IMR-90 (cell line): Measurements from ENCODE around the gene B4GALNT3. TPM values are rescaled to one million over a fixed set of nuclear protein-coding genes. Genes with fewer than 3 reads are reported as not detected.

Source experiments
- ATAC-seq: fragments of 200-7000 bp; cut with Tn5 transposase; 2 replicates; pipeline ENCODE4 v1.9.1; 2020; ENCODE audit warnings: low read depth, mild to moderate bottlenecking, moderate library complexity
- BruUV-seq: library from RNA; stranded (reverse); fragments of 400-500 nt; replicated peaks from 2 replicates; lab custom pipeline; 2021; lab: Mats Ljungman, UMichigan
- CTCF ChIA-PET: fragments of 300-600 bp; formaldehyde crosslinking; extraction: SDS; loops from one replicate; lab custom pipeline; 2021; ENCODE audit warnings: antibody characterized with exemption; lab: Yijun Ruan, JAX
- POLR2A ChIA-PET: fragments of 300-600 bp; sonication (Branson Sonifier 250); formaldehyde crosslinking; loops from one replicate; lab custom pipeline; 2022; ENCODE audit warnings: antibody characterized with exemption; ENCODE audit not compliant: unreplicated experiment; lab: Charles Lee
- DNase-seq: peaks from one replicate; pipeline ENCODE4 v3.0.0; 2013
- H2AFZ ChIP-seq: replicated peaks from 2 replicates; pipeline ENCODE3; 2013; ENCODE audit warnings: low read length, mild to moderate bottlenecking; ENCODE audit not compliant: poor library complexity
- H2AK5ac ChIP-seq: 2 replicates; pipeline ENCODE4 v1.6.1; 2013; ENCODE audit warnings: low read depth, low read length, inconsistent platforms
- H2AK9ac ChIP-seq: replicated peaks from 2 replicates; pipeline ENCODE3; 2013; ENCODE audit warnings: mild to moderate bottlenecking, low read depth, low read length, moderate library complexity; ENCODE audit not compliant: poor library complexity
- H2BK120ac ChIP-seq: 2 replicates; pipeline ENCODE4 v1.6.1; 2013; ENCODE audit warnings: low read depth, low read length, inconsistent platforms
- H2BK15ac ChIP-seq: 3 replicates; pipeline ENCODE4 v1.6.1; 2013; ENCODE audit warnings: low read depth, low read length, inconsistent platforms
- H2BK20ac ChIP-seq: 2 replicates; pipeline ENCODE4 v1.6.1; 2013; ENCODE audit warnings: low read depth, mild to moderate bottlenecking, inconsistent platforms, low read length, moderate library complexity
- H2BK5ac ChIP-seq: 2 replicates; pipeline ENCODE4 v1.6.1; 2013; ENCODE audit warnings: mild to moderate bottlenecking, low read depth, low read length, inconsistent platforms; ENCODE audit not compliant: poor library complexity, severe bottlenecking
- H3K14ac ChIP-seq: replicated peaks from 2 replicates; pipeline ENCODE4 v1.6.1; 2013; ENCODE audit warnings: low read depth, low read length, inconsistent platforms
- H3K18ac ChIP-seq: 2 replicates; pipeline ENCODE4 v1.6.1; 2013; ENCODE audit warnings: low read depth, low read length, control low read depth
- H3K23ac ChIP-seq: 2 replicates; pipeline ENCODE4 v1.6.1; 2013; ENCODE audit warnings: low read depth, low read length, inconsistent platforms
- H3K27ac ChIP-seq: 2 replicates; pipeline ENCODE4 v1.5.1; 2013; ENCODE audit warnings: mild to moderate bottlenecking, control low read depth, low read length; ENCODE audit not compliant: insufficient read depth
- H3K27me3 ChIP-seq: 2 replicates; pipeline ENCODE4 v1.6.1; 2013; ENCODE audit warnings: low read length; ENCODE audit not compliant: control insufficient read depth, insufficient read depth
- H3K36me3 ChIP-seq: 2 replicates; pipeline ENCODE4 v1.6.1; 2013; ENCODE audit warnings: low read length, mixed read lengths; ENCODE audit not compliant: control insufficient read depth, insufficient read depth
- H3K4ac ChIP-seq: 2 replicates; pipeline ENCODE4 v1.6.1; 2013; ENCODE audit warnings: low read depth, low read length, inconsistent platforms
- H3K4me1 ChIP-seq: 2 replicates; pipeline ENCODE4 v1.6.1; 2013; ENCODE audit warnings: low read length, mixed read lengths; ENCODE audit not compliant: control insufficient read depth, insufficient read depth
- H3K4me2 ChIP-seq: 2 replicates; pipeline ENCODE4 v1.6.1; 2013; ENCODE audit warnings: low read depth, mild to moderate bottlenecking, control low read depth, low read length, moderate library complexity
- H3K4me3 ChIP-seq: 2 replicates; pipeline ENCODE4 v1.5.1; 2013; ENCODE audit warnings: low read depth, mild to moderate bottlenecking, control low read depth, low read length, moderate library complexity; ENCODE audit not compliant: insufficient read depth
- H3K56ac ChIP-seq: 2 replicates; pipeline ENCODE4 v1.6.1; 2013; ENCODE audit warnings: low read length, inconsistent platforms; ENCODE audit not compliant: insufficient read depth; ENCODE audit errors: extremely low read depth
- H3K79me1 ChIP-seq, 2 experiments: 2 replicates each; pipeline ENCODE4 v1.6.1; 2013; ENCODE audit warnings: low read length in 2 of 2, inconsistent platforms in 1 of 2, low read depth in 1 of 2
- H3K9ac ChIP-seq: 2 replicates; pipeline ENCODE4 v1.6.1; 2013; ENCODE audit warnings: low read depth, low read length, control low read depth
- H3K9me1 ChIP-seq: 2 replicates; pipeline ENCODE4 v1.6.1; 2013; ENCODE audit warnings: low read length, inconsistent platforms; ENCODE audit not compliant: insufficient read depth
- H3K9me3 ChIP-seq: 2 replicates; pipeline ENCODE4 v1.6.1; 2013; ENCODE audit warnings: low read length; ENCODE audit not compliant: control insufficient read depth, insufficient read depth
- H4K20me1 ChIP-seq: 2 replicates; pipeline ENCODE4 v1.6.1; 2013; ENCODE audit warnings: low read length, inconsistent platforms; ENCODE audit not compliant: insufficient read depth
- H4K5ac ChIP-seq: 2 replicates; pipeline ENCODE4 v1.6.1; 2013; ENCODE audit warnings: mild to moderate bottlenecking, low read depth, low read length, control low read depth
- H4K8ac ChIP-seq, 2 experiments: 2 replicates each; pipeline ENCODE4 v1.6.1; 2013; ENCODE audit warnings: low read depth in 2 of 2, low read length in 2 of 2, control low read depth in 1 of 2, inconsistent platforms in 1 of 2
- H4K91ac ChIP-seq: 2 replicates; pipeline ENCODE4 v1.6.1; 2013; ENCODE audit warnings: low read depth, low read length, inconsistent platforms; ENCODE audit not compliant: insufficient read depth
- BHLHE40 ChIP-seq: fragments of 150-350 bp; IDR thresholded peaks from 2 replicates; pipeline ENCODE4 v1.6.1; 2016; ENCODE audit warnings: mild to moderate bottlenecking, low read depth, low read length
- CEBPB ChIP-seq: IDR thresholded peaks from 2 replicates; pipeline ENCODE4 v1.6.1; 2012; ENCODE audit warnings: low read depth, low read length, improper control_type of control experiment
- CHD1 ChIP-seq: IDR thresholded peaks from 2 replicates; pipeline ENCODE4 v1.6.1; 2012; ENCODE audit warnings: low read depth, low read length, improper control_type of control experiment
- CTCF ChIP-seq: conservative IDR thresholded peaks from 2 replicates; pipeline ENCODE4 v1.5.1; 2012; ENCODE audit warnings: mild to moderate bottlenecking, low read depth, low read length, improper control_type of control experiment
- ELK1 ChIP-seq: fragments of 150-350 bp; IDR thresholded peaks from 2 replicates; pipeline ENCODE4 v1.6.1; 2016; ENCODE audit warnings: low read depth, mild to moderate bottlenecking, low read length, moderate library complexity, borderline replicate concordance
- FOS ChIP-seq: fragments of 150-350 bp; IDR thresholded peaks from 2 replicates; pipeline ENCODE4 v1.6.1; 2016; ENCODE audit warnings: low read depth, low read length
- MAFK ChIP-seq: IDR thresholded peaks from 2 replicates; pipeline ENCODE4 v1.6.1; 2012; ENCODE audit warnings: low read depth, low read length, improper control_type of control experiment
- MAZ ChIP-seq: IDR thresholded peaks from 2 replicates; pipeline ENCODE4 v1.6.1; 2012; ENCODE audit warnings: low read depth, mild to moderate bottlenecking, low read length, improper control_type of control experiment, moderate library complexity, borderline replicate concordance
- MXI1 ChIP-seq: IDR thresholded peaks from 2 replicates; pipeline ENCODE4 v1.6.1; 2012; ENCODE audit warnings: low read depth, mild to moderate bottlenecking, low read length, moderate library complexity, borderline replicate concordance
- NFE2L2 ChIP-seq: fragments of 150-350 bp; IDR thresholded peaks from 2 replicates; pipeline ENCODE4 v1.6.1; 2016; ENCODE audit warnings: low read depth, mild to moderate bottlenecking, low read length
- POLR2A ChIP-seq: IDR thresholded peaks from 2 replicates; pipeline ENCODE4 v1.6.1; 2012; ENCODE audit warnings: mild to moderate bottlenecking, low read depth, low read length
- RAD21 ChIP-seq: IDR thresholded peaks from 2 replicates; pipeline ENCODE4 v1.6.1; 2012; ENCODE audit warnings: low read length, improper control_type of control experiment
- RCOR1 ChIP-seq: IDR thresholded peaks from 2 replicates; pipeline ENCODE4 v1.6.1; 2012; ENCODE audit warnings: mild to moderate bottlenecking, low read length, improper control_type of control experiment; ENCODE audit not compliant: insufficient replicate concordance
- RFX5 ChIP-seq: IDR thresholded peaks from 2 replicates; pipeline ENCODE4 v1.8.0; 2012; ENCODE audit warnings: low read depth, mild to moderate bottlenecking, low read length, moderate library complexity
- USF2 ChIP-seq: fragments of 150-350 bp; IDR thresholded peaks from 2 replicates; pipeline ENCODE4 v1.6.1; 2017; ENCODE audit warnings: mild to moderate bottlenecking, antibody characterized with exemption, low read length, low read depth
- WGBS, 2 experiments: methylation state at CpG; one replicate each; pipeline versions ENCODE4 v1.1.5 to v1.1.7; 2013; ENCODE audit warnings: missing lambda C conversion rate in 2 of 2; ENCODE audit not compliant: insufficient read length in 1 of 2; ENCODE audit errors: extremely low coverage in 2 of 2; 5-methylcytosine and 5-hydroxymethylcytosine counted together
- dilution Hi-C: fragments of 300-500 bp; cut with HindIII; formaldehyde crosslinking; loops from one replicate; pipeline ENCODE4 v1.14.3; 2018; ENCODE audit warnings: low sequenced_read_pairs; ENCODE audit not compliant: unreplicated experiment
- in situ Hi-C: fragments of 300-500 bp; cut with MboI; formaldehyde crosslinking; loops from 3 replicates; pipeline ENCODE4 v1.14.3; 2019; ENCODE audit warnings: low sequenced_read_pairs, inconsistent platforms, mixed read lengths
- intact Hi-C: fragments of 100-400 bp; cut with micrococcal nuclease; formaldehyde crosslinking; loops from 2 replicates; pipeline ENCODE4 v1.10.0; 2022
- polyA plus RNA-seq, 3 experiments: library from polyadenylated mRNA; depleted of rRNA; stranded (reverse); fragments of >200 nt; gene quantifications; 2 replicates each; pipeline ENCODE4 v1.2.3, GENCODE V29; 2012; ENCODE audit warnings: low replicate concordance in 1 of 3
- total RNA-seq: library from RNA; depleted of rRNA; stranded (reverse); fragments of >200 nt; gene quantifications from 2 replicates; pipeline ENCODE4 v1.2.3, GENCODE V29; 2012

Gene B4GALNT3
- total and polyA plus RNA-seq, 2 of the 4 experiments (the other 2 are of a cell fraction) = not detected

- H2BK5ac ChIP-seq = no peak overlapping the region
- H3K56ac ChIP-seq = no peak overlapping the region
- ChIA-PET POLR2A (no interaction called here), CTCF (interaction anchor here (0.7 kb wide), 1 partner anchor 11 kb away, joined by 3 read pairs; no protein-coding TSS in a partner anchor)
- no peak overlapping the region for H3K18ac ChIP-seq
- no peak overlapping the region for H4K8ac ChIP-seq
- 0 out of 2 replicates have a peak, but pooled peaks cover 2% of the 10 kb centered on the region for H4K20me1 ChIP-seq
- no peak overlapping the region for H3K23ac ChIP-seq
- no peaks in the 10 kb centered on the region for H3K79me1 ChIP-seq
- no peak overlapping the region for H3K4me2 ChIP-seq
- H4K91ac ChIP-seq = no peak overlapping the region
- H2AK5ac ChIP-seq = no peak overlapping the region
- H3K4me1 ChIP-seq = no peaks in the 10 kb centered on the region
- BruUV-seq = no TSS peak
- H3K14ac ChIP-seq = no peak overlapping the region
- no peak overlapping the region for H3K9ac ChIP-seq
- ATAC-seq (no peak), DNase-seq (no peak)
- no peak overlapping the region for H2BK15ac ChIP-seq
- no peak overlapping the region for H2AK9ac ChIP-seq
- H3K27ac ChIP-seq = no peak overlapping the region
- dilution Hi-C loops (no loop called here), in situ Hi-C loops (no loop called here), intact Hi-C loops (no loop called here)
- no peak overlapping the region for H4K5ac ChIP-seq
- no peaks in the 10 kb centered on the region; the same call in 1 of the 2 replicates for H3K9me3 ChIP-seq
- WGBS, 2 experiments = 59% methylated on average over 11 of the region's 16 CpGs; no CpG with 5 or more reads in 1 of the 2 experiments
- H2AFZ ChIP-seq = no peak overlapping the region
- no peak overlapping the region for H2BK120ac ChIP-seq
- peaks cover 64% of the 10 kb centered on the region for H3K27me3 ChIP-seq
- no peak overlapping the region for H3K4ac ChIP-seq
- H3K9me1 ChIP-seq = no peaks in the 10 kb centered on the region
- no peak overlapping the region for H2BK20ac ChIP-seq
- H3K4me3 ChIP-seq = no peak overlapping the region
- H3K36me3 ChIP-seq = no peaks in the 10 kb centered on the region
- TF ChIP-seq MXI1 (no peak), BHLHE40 (no peak), POLR2A (no peak), RAD21 (no peak), MAFK (no peak), CTCF (no peak), RCOR1 (no peak), CHD1 (no peak), RFX5 (no peak), FOS (no peak), NFE2L2 (no peak), USF2 (no peak), ELK1 (no peak), CEBPB (no peak), MAZ (no peak)
Measured at GRCh38 chr12:464484-465267, 4.9 kb downstream of the B4GALNT3 start.
